ENCODE results near the gene DVL2. TPM values are rescaled to one million over a fixed set of nuclear protein-coding genes. Genes with fewer than 3 reads are reported as not detected.

The DVL2 gene
- 78.2 and 87.1 TPM in 2 replicates for total RNA-seq

GRCh38 chr17:7234083-7234951 is at the start of gene DVL2:
Gene DVL2 (minus strand): TSS chr17:7234517. CDS start chr17:7234262, 255 bp downstream.

GRCh38 chr17:7281074-7281952 is 47.0 kb upstream of the DVL2 start, which contains the start of gene SLC2A4:
Gene SLC2A4 (plus strand): TSS chr17:7281718. CDS start chr17:7281935, 217 bp downstream.

GRCh38 chr17:7262192-7262934 is 28.0 kb upstream of the DVL2 start, which contains the start of gene CLDN7:
Gene CLDN7 (minus strand): TSS chr17:7262478. CDS start chr17:7262043, 435 bp downstream.

GRCh38 chr17:7252176-7253043 is 18.1 kb upstream of the DVL2 start, which contains the start of gene ELP5:
Gene ELP5 (plus strand): TSS chr17:7252215. CDS start chr17:7252551, 336 bp downstream.

GRCh38 chr17:7251661-7252175 is 17.4 kb upstream of the DVL2 start, which contains the start of gene CTDNEP1:
Gene CTDNEP1 (minus strand): TSS chr17:7251734. CDS start chr17:7251296, 438 bp downstream.

GRCh38 chr17:7241783-7242716 is 7.7 kb upstream of the DVL2 start, which contains the start of gene GABARAP:
Gene GABARAP (minus strand): TSS chr17:7242449. CDS start chr17:7242330, 119 bp downstream.

GRCh38 chr17:7239091-7240027 is 5.0 kb upstream of the DVL2 start, which contains the start of gene PHF23:
Gene PHF23 (minus strand): TSS chr17:7239457. CDS start chr17:7239279, 178 bp downstream.

GRCh38 chr17:7219812-7220592 is 14.3 kb downstream of the DVL2 start, which contains the start of the genes ACADVL and DLG4:
Gene ACADVL (plus strand): TSS chr17:7219938. CDS start chr17:7219985, 47 bp downstream.
Gene DLG4 (minus strand): TSS chr17:7219836.

GRCh38 chr17:7179317-7180254 is 54.7 kb downstream of the DVL2 start, which contains the start of gene ASGR1:
Gene ASGR1 (minus strand): TSS chr17:7179370. CDS start chr17:7178563, 807 bp downstream.

Other genes starting within 250 kb of the DVL2 start
- gene ALOX12, start 238.5 kb downstream of the DVL2 start, total RNA-seq = not detected in 2 replicates
- gene RNASEK, start 221.9 kb downstream of the DVL2 start, total RNA-seq = 34.1 and 44.0 TPM in 2 replicates
- 0.83 TPM in 1 of 2 replicates, not detected in the other for gene BCL6B, start 211.5 kb downstream of the DVL2 start, total RNA-seq
- 0.57 and 0.92 TPM in 2 replicates for gene SLC16A13, start 198.5 kb downstream of the DVL2 start, total RNA-seq
- gene SLC16A11, start 190.4 kb downstream of the DVL2 start, total RNA-seq = 0.28 TPM in 2 replicates
- not detected in 2 replicates for gene CLEC10A, start 154.3 kb downstream of the DVL2 start, total RNA-seq
- not detected in 2 replicates for gene ASGR2, start 119.7 kb downstream of the DVL2 start, total RNA-seq
- gene ASGR1, start 55.1 kb downstream of the DVL2 start, total RNA-seq = 0.28 and 0.37 TPM in 2 replicates
- 9.0 and 18.4 TPM in 2 replicates for gene DLG4, start 14.7 kb downstream of the DVL2 start, total RNA-seq
- 227 and 290 TPM in 2 replicates for gene ACADVL, start 14.6 kb downstream of the DVL2 start, total RNA-seq
- gene PHF23, start 4.9 kb upstream of the DVL2 start, total RNA-seq = 38.3 and 47.5 TPM in 2 replicates
- 168 and 193 TPM in 2 replicates for gene GABARAP, start 7.9 kb upstream of the DVL2 start, total RNA-seq
- gene CTDNEP1, start 17.2 kb upstream of the DVL2 start, total RNA-seq = 15.2 and 17.6 TPM in 2 replicates
- gene ELP5, start 17.7 kb upstream of the DVL2 start, total RNA-seq = 26.5 and 27.7 TPM in 2 replicates
- 1.3 and 1.6 TPM in 2 replicates for gene CLDN7, start 28.0 kb upstream of the DVL2 start, total RNA-seq
- gene SLC2A4, start 47.2 kb upstream of the DVL2 start, total RNA-seq = 0.28 TPM in 2 replicates
- gene YBX2, start 60.1 kb upstream of the DVL2 start, total RNA-seq = 0.09 TPM in 1 of 2 replicates, not detected in the other
- 397 and 405 TPM in 2 replicates for gene EIF5A, start 73.1 kb upstream of the DVL2 start, total RNA-seq
- 26.2 and 32.5 TPM in 2 replicates for gene GPS2, start 80.8 kb upstream of the DVL2 start, total RNA-seq
- 14.4 and 23.1 TPM in 2 replicates for gene NEURL4, start 94.8 kb upstream of the DVL2 start, total RNA-seq
- 2.1 and 3.3 TPM in 2 replicates for gene ACAP1, start 102.0 kb upstream of the DVL2 start, total RNA-seq
- 6.8 and 16.4 TPM in 2 replicates for gene KCTD11, start 117.6 kb upstream of the DVL2 start, total RNA-seq
- gene TMEM95, start 120.6 kb upstream of the DVL2 start, total RNA-seq = not detected in 2 replicates
- gene TNK1, start 146.6 kb upstream of the DVL2 start, total RNA-seq = 0.37 and 0.57 TPM in 2 replicates
- 13.9 and 14.4 TPM in 2 replicates for gene PLSCR3, start 160.0 kb upstream of the DVL2 start, total RNA-seq
- gene TMEM256, start 169.6 kb upstream of the DVL2 start, total RNA-seq = 105 and 158 TPM in 2 replicates
- gene NLGN2, start 173.3 kb upstream of the DVL2 start, total RNA-seq = 4.1 and 6.3 TPM in 2 replicates
- not detected in 2 replicates for gene SPEM1, start 185.8 kb upstream of the DVL2 start, total RNA-seq
- gene SPEM2, start 191.1 kb upstream of the DVL2 start, total RNA-seq = not detected in 2 replicates
- gene SPEM3, start 194.3 kb upstream of the DVL2 start, total RNA-seq = not detected in 2 replicates
- 0.71 and 0.74 TPM in 2 replicates for gene TMEM102, start 200.9 kb upstream of the DVL2 start, total RNA-seq
- gene FGF11, start 205.0 kb upstream of the DVL2 start, total RNA-seq = 0.71 and 3.4 TPM in 2 replicates
- 5.9 and 7.3 TPM in 2 replicates for gene CHRNB1, start 210.5 kb upstream of the DVL2 start, total RNA-seq
- 14.8 and 19.0 TPM in 2 replicates for gene ZBTB4, start 245.1 kb upstream of the DVL2 start, total RNA-seq
- gene SLC35G6, start 246.9 kb upstream of the DVL2 start, total RNA-seq = not detected in 2 replicates
- 65.1 and 79.0 TPM in 2 replicates for gene POLR2A, start 249.8 kb upstream of the DVL2 start, total RNA-seq